ENCODE data around the gene TMEM38A.
"Not testable (repeated sequence)": the region's sequence is repeated elsewhere in the genome, so short reads cannot be mapped to it uniquely, and the experiment has no call there.

TMEM38A gene

GRCh38 chr19:16676101-16676798 is 15.3 kb downstream of the TMEM38A start:
- Histone ChIP-seq H3K27ac (ENCODE audit: low read depth, low read length) (no peak overlapping the region), H3K4me3 (ENCODE audit: low read depth, low read length) (no peak overlapping the region), H3K36me3 (ENCODE audit: insufficient read depth, low read length) (peaks cover 3% of the 10 kb centered on the region; the same call in 1 of the 2 replicates), H3K4me1 (ENCODE audit: control insufficient read depth, insufficient read depth, low read length, unreplicated experiment) (no peaks in the 10 kb centered on the region), H2AFZ (ENCODE audit: low read length, unreplicated experiment) (no peak overlapping the region), H3K79me2 (ENCODE audit: control insufficient read depth, insufficient read depth, low read length, unreplicated experiment) (no peaks in the 10 kb centered on the region), H3K27me3 (ENCODE audit: insufficient read depth, low read length) (no peaks in the 10 kb centered on the region)

DNA sequence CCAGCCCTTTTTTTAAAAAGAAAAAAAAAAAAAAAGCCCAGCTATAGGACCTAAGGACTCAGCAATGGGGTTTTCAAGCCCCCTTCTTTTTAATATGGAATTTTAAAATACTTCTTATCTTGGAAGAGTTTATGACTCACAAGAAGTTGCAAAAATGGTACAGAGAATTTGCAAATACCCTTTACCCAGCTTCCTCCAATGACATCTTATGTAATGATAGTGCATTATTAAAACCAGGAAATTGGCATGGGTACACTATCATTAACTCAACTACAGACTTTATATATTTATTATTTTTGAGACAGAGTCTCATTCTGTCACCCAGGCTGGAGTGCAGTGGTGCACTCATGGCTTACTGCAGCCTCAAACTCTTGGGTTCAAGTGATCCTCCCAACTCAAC is 16.1 kb downstream of the TMEM38A start:
- peaks cover 3% of the 10 kb centered on the region; the same call in 1 of the 2 replicates for H3K36me3 ChIP-seq (ENCODE audit: insufficient read depth, low read length)
- H3K4me1 ChIP-seq (ENCODE audit: control insufficient read depth, insufficient read depth, low read length, unreplicated experiment): no peaks in the 10 kb centered on the region
- H3K79me2 ChIP-seq (ENCODE audit: control insufficient read depth, insufficient read depth, low read length, unreplicated experiment): no peaks in the 10 kb centered on the region
- no peaks in the 10 kb centered on the region for H3K27me3 ChIP-seq (ENCODE audit: insufficient read depth, low read length)
- no peak overlapping the region for H2AFZ ChIP-seq (ENCODE audit: low read length, unreplicated experiment)
- H3K4me3 ChIP-seq (ENCODE audit: low read depth, low read length): no peak overlapping the region
- no peak overlapping the region for H3K27ac ChIP-seq (ENCODE audit: low read depth, low read length)

- H3K36me3 ChIP-seq (ENCODE audit: insufficient read depth, low read length): peaks cover 3% of the 10 kb centered on the region; the same call in 1 of the 2 replicates
- H3K4me3 ChIP-seq (ENCODE audit: low read depth, low read length): no peak overlapping the region
- no peak overlapping the region for H2AFZ ChIP-seq (ENCODE audit: low read length, unreplicated experiment)
- H3K27ac ChIP-seq (ENCODE audit: low read depth, low read length): no peak overlapping the region
- no peaks in the 10 kb centered on the region for H3K79me2 ChIP-seq (ENCODE audit: control insufficient read depth, insufficient read depth, low read length, unreplicated experiment)
- H3K4me1 ChIP-seq (ENCODE audit: control insufficient read depth, insufficient read depth, low read length, unreplicated experiment): no peaks in the 10 kb centered on the region
- H3K27me3 ChIP-seq (ENCODE audit: insufficient read depth, low read length): no peaks in the 10 kb centered on the region
Measured at GRCh38 chr19:16678498-16678897, 17.6 kb downstream of the TMEM38A start.

- Histone ChIP-seq H3K79me2 (ENCODE audit: control insufficient read depth, insufficient read depth, low read length, unreplicated experiment) (no peaks in the 10 kb centered on the region), H3K27me3 (ENCODE audit: insufficient read depth, low read length) (no peaks in the 10 kb centered on the region), H3K36me3 (ENCODE audit: insufficient read depth, low read length) (peaks cover 3% of the 10 kb centered on the region; the same call in 1 of the 2 replicates), H2AFZ (ENCODE audit: low read length, unreplicated experiment) (no peak overlapping the region), H3K4me3 (ENCODE audit: low read depth, low read length) (no peak overlapping the region), H3K27ac (ENCODE audit: low read depth, low read length) (no peak overlapping the region), H3K4me1 (ENCODE audit: control insufficient read depth, insufficient read depth, low read length, unreplicated experiment) (no peaks in the 10 kb centered on the region)
Measured at GRCh38 chr19:16679811-16680210, 18.9 kb downstream of the TMEM38A start.

GRCh38 chr19:16682539-16682938 is 21.6 kb downstream of the TMEM38A start:
- no peak overlapping the region for H3K4me3 ChIP-seq (ENCODE audit: low read depth, low read length)
- H3K27ac ChIP-seq (ENCODE audit: low read depth, low read length): no peak overlapping the region
- H3K4me1 ChIP-seq (ENCODE audit: control insufficient read depth, insufficient read depth, low read length, unreplicated experiment): no peaks in the 10 kb centered on the region
- H3K27me3 ChIP-seq (ENCODE audit: insufficient read depth, low read length): no peaks in the 10 kb centered on the region
- no peaks in the 10 kb centered on the region for H3K79me2 ChIP-seq (ENCODE audit: control insufficient read depth, insufficient read depth, low read length, unreplicated experiment)
- H3K36me3 ChIP-seq (ENCODE audit: insufficient read depth, low read length): peaks cover 3% of the 10 kb centered on the region; the same call in 1 of the 2 replicates
- H2AFZ ChIP-seq (ENCODE audit: low read length, unreplicated experiment): no peak overlapping the region

DNA sequence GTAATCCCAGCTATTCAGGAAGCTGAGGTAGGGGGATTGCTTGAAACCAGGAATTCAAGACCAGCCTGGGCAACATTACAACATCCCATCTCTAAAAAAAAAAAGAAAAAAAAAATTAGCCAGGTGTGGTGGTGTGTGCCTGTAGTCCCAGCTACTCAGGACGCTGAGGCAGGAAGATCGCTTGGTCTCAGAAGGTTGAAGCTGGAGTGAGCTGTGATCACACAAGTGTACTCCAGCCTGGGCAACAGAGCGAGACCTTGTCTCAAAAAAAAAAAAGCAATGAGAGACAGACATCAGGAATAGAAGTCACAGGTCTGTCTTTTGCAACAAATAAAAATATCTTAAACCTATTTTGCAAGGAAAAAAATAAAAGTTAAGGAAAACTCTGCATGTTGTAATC is 23.3 kb downstream of the TMEM38A start:
- no peaks in the 10 kb centered on the region for H3K79me2 ChIP-seq (ENCODE audit: control insufficient read depth, insufficient read depth, low read length, unreplicated experiment)
- no peak overlapping the region for H3K27ac ChIP-seq (ENCODE audit: low read depth, low read length)
- no peak overlapping the region for H3K4me3 ChIP-seq (ENCODE audit: low read depth, low read length)
- H3K4me1 ChIP-seq (ENCODE audit: control insufficient read depth, insufficient read depth, low read length, unreplicated experiment): no peaks in the 10 kb centered on the region
- H3K27me3 ChIP-seq (ENCODE audit: insufficient read depth, low read length): no peaks in the 10 kb centered on the region
- peaks cover 3% of the 10 kb centered on the region; the same call in 1 of the 2 replicates for H3K36me3 ChIP-seq (ENCODE audit: insufficient read depth, low read length)
- H2AFZ ChIP-seq (ENCODE audit: low read length, unreplicated experiment): no peak overlapping the region

DNA sequence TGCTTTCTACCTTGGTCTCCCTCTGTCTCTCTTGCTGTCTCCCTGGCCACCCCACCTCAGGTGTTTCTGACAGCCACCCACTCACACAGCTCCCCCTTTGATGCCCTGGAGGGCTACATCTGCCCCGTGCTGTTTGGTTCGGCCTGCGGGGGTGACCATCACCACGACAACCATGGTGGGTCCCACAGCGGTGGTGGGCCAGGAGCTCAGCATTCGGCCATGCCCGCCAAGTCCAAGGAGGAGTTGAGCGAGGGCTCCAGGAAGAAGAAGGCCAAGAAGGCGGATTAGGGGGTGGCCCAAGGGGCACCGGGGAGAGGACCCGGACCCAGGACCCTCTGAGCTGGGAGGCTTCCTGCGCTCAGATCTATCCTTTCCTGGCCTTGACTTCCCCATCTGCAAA is 27.1 kb downstream of the TMEM38A start:
- Histone ChIP-seq H2AFZ (ENCODE audit: low read length, unreplicated experiment) (no peak overlapping the region), H3K27me3 (ENCODE audit: insufficient read depth, low read length) (no peaks in the 10 kb centered on the region), H3K4me1 (ENCODE audit: control insufficient read depth, insufficient read depth, low read length, unreplicated experiment) (no peaks in the 10 kb centered on the region), H3K27ac (ENCODE audit: low read depth, low read length) (no peak overlapping the region), H3K36me3 (ENCODE audit: insufficient read depth, low read length) (no peaks in the 10 kb centered on the region), H3K79me2 (ENCODE audit: control insufficient read depth, insufficient read depth, low read length, unreplicated experiment) (no peaks in the 10 kb centered on the region), H3K4me3 (ENCODE audit: low read depth, low read length) (no peak overlapping the region)

DNA sequence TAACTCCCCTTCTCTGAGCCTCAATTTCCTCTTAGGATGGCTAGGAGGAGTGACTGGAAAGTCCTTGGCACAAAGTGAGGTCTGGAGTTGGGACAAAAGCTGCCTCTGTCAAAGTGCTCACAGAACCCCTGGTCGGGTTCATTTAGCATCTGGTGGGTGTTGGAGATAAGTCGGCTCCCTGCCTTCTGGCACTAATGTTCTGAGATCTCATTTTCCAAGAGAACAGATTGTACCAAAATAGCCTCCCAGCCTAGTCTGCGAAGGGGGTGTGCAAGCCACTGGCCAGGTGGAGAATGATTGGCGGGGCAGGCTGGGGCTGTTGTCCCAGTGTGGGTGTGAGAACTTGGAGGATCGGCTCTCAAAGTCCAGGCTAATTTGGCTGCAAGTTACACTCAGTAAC is 38.0 kb downstream of the TMEM38A start:
- H3K27ac ChIP-seq (ENCODE audit: low read depth, low read length): no peak overlapping the region
- peaks cover 12% of the 10 kb centered on the region for H3K27me3 ChIP-seq (ENCODE audit: insufficient read depth, low read length)

GRCh38 chr19:16702123-16702522 is 41.2 kb downstream of the TMEM38A start:
- H3K27me3 ChIP-seq (ENCODE audit: insufficient read depth, low read length): peaks cover 12% of the 10 kb centered on the region
- H3K79me2 ChIP-seq (ENCODE audit: control insufficient read depth, insufficient read depth, low read length, unreplicated experiment): no peaks in the 10 kb centered on the region
- no peak overlapping the region for H3K4me3 ChIP-seq (ENCODE audit: low read depth, low read length)
- H2AFZ ChIP-seq (ENCODE audit: low read length, unreplicated experiment): no peak overlapping the region
- H3K27ac ChIP-seq (ENCODE audit: low read depth, low read length): no peak overlapping the region
- no peaks in the 10 kb centered on the region for H3K4me1 ChIP-seq (ENCODE audit: control insufficient read depth, insufficient read depth, low read length, unreplicated experiment)
- no peaks in the 10 kb centered on the region for H3K36me3 ChIP-seq (ENCODE audit: insufficient read depth, low read length)

More for the DNA sequence above, 38.0 kb downstream of the TMEM38A start:
- H3K36me3 ChIP-seq (ENCODE audit: insufficient read depth, low read length): no peaks in the 10 kb centered on the region
- H3K79me2 ChIP-seq (ENCODE audit: control insufficient read depth, insufficient read depth, low read length, unreplicated experiment): no peaks in the 10 kb centered on the region
- no peak overlapping the region for H2AFZ ChIP-seq (ENCODE audit: low read length, unreplicated experiment)
- H3K4me3 ChIP-seq (ENCODE audit: low read depth, low read length): no peak overlapping the region
- no peaks in the 10 kb centered on the region for H3K4me1 ChIP-seq (ENCODE audit: control insufficient read depth, insufficient read depth, low read length, unreplicated experiment)

- H3K4me1 ChIP-seq (ENCODE audit: control insufficient read depth, insufficient read depth, low read length, unreplicated experiment): no peaks in the 10 kb centered on the region
- H3K4me3 ChIP-seq (ENCODE audit: low read depth, low read length): no peak overlapping the region
- no peak overlapping the region for H3K27ac ChIP-seq (ENCODE audit: low read depth, low read length)
- H3K27me3 ChIP-seq (ENCODE audit: insufficient read depth, low read length): peaks cover 5% of the 10 kb centered on the region
- no peaks in the 10 kb centered on the region for H3K36me3 ChIP-seq (ENCODE audit: insufficient read depth, low read length)
- H2AFZ ChIP-seq (ENCODE audit: low read length, unreplicated experiment): no peak overlapping the region
- no peaks in the 10 kb centered on the region for H3K79me2 ChIP-seq (ENCODE audit: control insufficient read depth, insufficient read depth, low read length, unreplicated experiment)
Measured at GRCh38 chr19:16703677-16704076, 42.7 kb downstream of the TMEM38A start.

DNA sequence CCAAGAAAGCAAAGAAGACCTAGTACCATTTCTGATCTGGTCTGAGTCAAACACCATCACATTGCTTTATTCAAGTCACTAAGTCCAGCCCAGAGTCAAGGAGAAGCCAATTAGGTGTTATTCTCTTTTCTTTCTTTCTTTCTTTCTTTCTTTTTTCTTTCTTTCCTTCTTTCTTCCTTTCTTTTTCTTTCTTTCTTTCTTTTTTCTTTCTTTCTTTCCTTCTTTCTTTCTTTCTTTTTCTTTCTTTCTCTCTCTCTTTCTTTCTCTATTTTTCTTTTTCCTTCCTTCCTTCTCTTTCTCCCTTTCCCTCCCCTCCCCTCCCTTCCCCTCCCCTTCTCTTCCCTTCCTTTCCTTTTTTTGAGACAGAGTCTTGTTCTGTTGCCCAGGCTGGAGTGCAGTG is 49.9 kb downstream of the TMEM38A start:
- not testable (repeated sequence) for H3K79me2 ChIP-seq (ENCODE audit: control insufficient read depth, insufficient read depth, low read length, unreplicated experiment); H3K4me3 ChIP-seq (ENCODE audit: low read depth, low read length); H3K27ac ChIP-seq (ENCODE audit: low read depth, low read length); H3K4me1 ChIP-seq (ENCODE audit: control insufficient read depth, insufficient read depth, low read length, unreplicated experiment); H3K36me3 ChIP-seq (ENCODE audit: insufficient read depth, low read length); H2AFZ ChIP-seq (ENCODE audit: low read length, unreplicated experiment); H3K27me3 ChIP-seq (ENCODE audit: insufficient read depth, low read length)
